H9 (cell line): ENCODE results near the gene ZNF773. TPM values are rescaled to one million over a fixed set of nuclear protein-coding genes. Genes with fewer than 3 reads are reported as not detected.

Experiments used
- DNase-seq: peaks from one replicate; pipeline ENCODE4 v3.0.0-alpha.2; 2017
- H2AFZ ChIP-seq: one replicate; pipeline ENCODE4 v1.6.1; 2013; ENCODE audit warnings: mild to moderate bottlenecking, low read length, control low read depth, moderate library complexity
- H2AK5ac ChIP-seq: 2 replicates; pipeline ENCODE4 v1.6.1; 2013; ENCODE audit warnings: low read length, control low read depth, mixed read lengths; ENCODE audit not compliant: insufficient read length
- H2BK120ac ChIP-seq: one replicate; pipeline ENCODE4 v1.6.1; 2013; ENCODE audit warnings: low read depth, mild to moderate bottlenecking, low read length, control low read depth, inconsistent platforms; ENCODE audit not compliant: poor library complexity, severe bottlenecking
- H2BK12ac ChIP-seq: 2 replicates; pipeline ENCODE4 v1.6.1; 2013; ENCODE audit warnings: low read length, control low read depth, mixed read lengths, low read depth; ENCODE audit not compliant: insufficient read length
- H2BK15ac ChIP-seq: 2 replicates; pipeline ENCODE4 v1.6.1; 2013; ENCODE audit warnings: low read depth, low read length, control low read depth
- H2BK20ac ChIP-seq: one replicate; pipeline ENCODE4 v1.6.1; 2013; ENCODE audit warnings: low read depth, mild to moderate bottlenecking, low read length, control low read depth, inconsistent platforms; ENCODE audit not compliant: poor library complexity, severe bottlenecking
- H2BK5ac ChIP-seq: 2 replicates; pipeline ENCODE4 v1.6.1; 2013; ENCODE audit warnings: low read length, control low read depth, mixed read lengths; ENCODE audit not compliant: insufficient read length
- H3K14ac ChIP-seq: 2 replicates; pipeline ENCODE4 v1.6.1; 2013; ENCODE audit warnings: low read length, control low read depth; ENCODE audit not compliant: insufficient read depth
- H3K18ac ChIP-seq: 2 replicates; pipeline ENCODE4 v1.6.1; 2013; ENCODE audit warnings: low read depth, mild to moderate bottlenecking, mixed read lengths, low read length, control low read depth; ENCODE audit not compliant: insufficient read length
- H3K23ac ChIP-seq: 2 replicates; pipeline ENCODE4 v1.6.1; 2013; ENCODE audit warnings: low read length, control low read depth, mixed read lengths, low read depth; ENCODE audit not compliant: insufficient read length
- H3K23me2 ChIP-seq: 2 replicates; pipeline ENCODE4 v1.6.1; 2013; ENCODE audit warnings: low read depth, mild to moderate bottlenecking, mixed read lengths, low read length, control low read depth; ENCODE audit not compliant: insufficient read length, poor library complexity, severe bottlenecking
- H3K27ac ChIP-seq: 2 replicates; pipeline ENCODE4 v1.5.1; 2013; ENCODE audit warnings: low read length, control low read depth, mixed read lengths, low read depth; ENCODE audit not compliant: insufficient read length
- H3K27me3 ChIP-seq: 2 replicates; pipeline ENCODE4 v1.6.1; 2013; ENCODE audit warnings: low read length, control low read depth, inconsistent platforms; ENCODE audit not compliant: insufficient read depth
- H3K4ac ChIP-seq: 2 replicates; pipeline ENCODE4 v1.6.1; 2013; ENCODE audit warnings: low read depth, mild to moderate bottlenecking, control low read depth, inconsistent platforms, low read length, moderate library complexity
- H3K4me1 ChIP-seq: 2 replicates; pipeline ENCODE4 v1.6.1; 2013; ENCODE audit warnings: low read length, control low read depth, inconsistent platforms; ENCODE audit not compliant: insufficient read depth
- H3K4me2 ChIP-seq: 2 replicates; pipeline ENCODE4 v1.6.1; 2013; ENCODE audit warnings: low read length, control low read depth, mixed read lengths; ENCODE audit not compliant: insufficient read length, insufficient read depth
- H3K56ac ChIP-seq: 2 replicates; pipeline ENCODE4 v1.6.1; 2013; ENCODE audit warnings: low read depth, mild to moderate bottlenecking, mixed read lengths, low read length, control low read depth; ENCODE audit not compliant: insufficient read length
- H3K79me1 ChIP-seq: 2 replicates; pipeline ENCODE4 v1.6.1; 2013; ENCODE audit warnings: low read depth, mild to moderate bottlenecking, moderate library complexity, low read length, control low read depth, inconsistent platforms; ENCODE audit not compliant: insufficient read depth, poor library complexity, severe bottlenecking
- H3K79me2 ChIP-seq: 2 replicates; pipeline ENCODE4 v1.6.1; 2013; ENCODE audit warnings: low read length, control low read depth, inconsistent platforms; ENCODE audit not compliant: insufficient read depth
- H3K9ac ChIP-seq: 2 replicates; pipeline ENCODE4 v1.6.1; 2013; ENCODE audit warnings: low read length, control low read depth, mixed read lengths; ENCODE audit not compliant: insufficient read length; ENCODE audit errors: extremely low read depth
- H3K9me3 ChIP-seq: one replicate; pipeline ENCODE4 v1.6.1; 2013; ENCODE audit warnings: low read depth, low read length, inconsistent platforms; ENCODE audit not compliant: control insufficient read depth
- H3T11ph ChIP-seq: one replicate; pipeline ENCODE4 v1.6.1; 2013; ENCODE audit warnings: mild to moderate bottlenecking, low read length, control low read depth, inconsistent platforms
- H4K20me1 ChIP-seq: one replicate; pipeline ENCODE4 v1.6.1; 2013; ENCODE audit not compliant: control insufficient read depth, insufficient read length, insufficient read depth
- H4K5ac ChIP-seq: 2 replicates; pipeline ENCODE4 v1.6.1; 2013; ENCODE audit warnings: low read depth, mild to moderate bottlenecking, mixed read lengths, low read length, control low read depth; ENCODE audit not compliant: insufficient read length
- H4K8ac ChIP-seq: replicated peaks from 2 replicates; pipeline ENCODE4 v1.6.1; 2013; ENCODE audit warnings: low read length, control low read depth, mixed read lengths, low read depth; ENCODE audit not compliant: insufficient read length
- H4K91ac ChIP-seq: 2 replicates; pipeline ENCODE4 v1.6.1; 2013; ENCODE audit warnings: low read depth, mild to moderate bottlenecking, moderate library complexity, mixed read lengths, low read length, control low read depth; ENCODE audit not compliant: insufficient read length
- H3K27ac Mint-ChIP-seq, 3 experiments: 2 replicates in 2 of 3; 3 replicates in 1 of 3; pipeline ENCODE4 v1.8.0; 2020 to 2021; ENCODE audit warnings: mixed read lengths in 3 of 3, mild to moderate bottlenecking in 1 of 3, moderate library complexity in 1 of 3
- H3K27me3 Mint-ChIP-seq: 2 replicates; pipeline ENCODE4 v1.8.0; 2021; ENCODE audit warnings: low read depth, mild to moderate bottlenecking, moderate library complexity, mixed read lengths
- H3K36me3 Mint-ChIP-seq, 3 experiments: 2 replicates in 2 of 3; 3 replicates in 1 of 3; pipeline ENCODE4 v1.8.0; 2020 to 2021; ENCODE audit warnings: low read depth in 3 of 3, mixed read lengths in 3 of 3; ENCODE audit not compliant: insufficient read depth in 1 of 3
- H3K4me1 Mint-ChIP-seq, 2 experiments: 2 replicates each; pipeline ENCODE4 v1.8.0; 2020; ENCODE audit warnings: mixed read lengths in 2 of 2
- H3K4me3 Mint-ChIP-seq, 2 experiments: 2 replicates in 1 of 2; 3 replicates in 1 of 2; pipeline ENCODE4 v1.8.0; 2020 to 2021; ENCODE audit warnings: mild to moderate bottlenecking in 2 of 2, mixed read lengths in 2 of 2, moderate library complexity in 1 of 2
- H3K9me3 Mint-ChIP-seq, 2 experiments: 2 replicates in 1 of 2; 3 replicates in 1 of 2; pipeline ENCODE4 v1.8.0; 2020; ENCODE audit warnings: mild to moderate bottlenecking in 2 of 2, mixed read lengths in 2 of 2, moderate library complexity in 1 of 2
- whole genome bisulfite sequencing: extraction: QIAGEN DNeasy Blood & Tissue Kit; methylation state at CpG from one replicate; pipeline ENCODE4 v1.1.7; 2013; ENCODE audit warnings: missing lambda C conversion rate, low lambda C conversion rate, mixed read lengths; ENCODE audit not compliant: insufficient read length; ENCODE audit errors: extremely low coverage; 5-methylcytosine and 5-hydroxymethylcytosine counted together
- total RNA-seq: library from RNA; stranded (reverse); gene quantifications from 2 replicates; pipeline ENCODE4 v1.2.1, GENCODE V29; 2021
- TF ChIP-seq, protein P1 (sequence below): fragments of 200-600 bp; sonication (generic); conservative IDR thresholded peaks from 3 replicates; pipeline ENCODE4 v1.8.0; 2021; ENCODE audit warnings: antibody characterized with exemption, mild to moderate bottlenecking

ZNF773 gene
- total RNA-seq, 1 experiment from 2014 or later, result 8.2 TPM

DNA sequence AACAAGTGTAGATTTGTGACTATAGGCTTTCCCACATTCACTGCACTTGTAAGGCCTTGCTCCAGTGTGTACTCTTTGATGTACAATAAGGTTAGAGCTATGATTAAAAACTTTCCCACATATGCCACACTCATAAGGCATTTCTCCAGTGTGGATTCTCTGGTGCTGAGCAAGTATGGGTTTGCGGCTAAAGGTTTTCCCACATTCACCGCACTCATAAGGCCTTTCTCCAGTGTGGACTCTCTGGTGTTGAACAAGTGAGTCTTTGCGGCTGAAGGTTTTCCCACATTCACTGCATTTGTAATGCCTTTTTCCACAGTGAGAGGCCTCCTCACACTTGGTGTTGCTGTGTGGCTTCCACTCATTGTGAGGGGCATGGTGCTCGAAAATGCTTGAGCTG lies 26.1 kb upstream of the ZNF773 start:
- TF ChIP-seq, protein P1, sequence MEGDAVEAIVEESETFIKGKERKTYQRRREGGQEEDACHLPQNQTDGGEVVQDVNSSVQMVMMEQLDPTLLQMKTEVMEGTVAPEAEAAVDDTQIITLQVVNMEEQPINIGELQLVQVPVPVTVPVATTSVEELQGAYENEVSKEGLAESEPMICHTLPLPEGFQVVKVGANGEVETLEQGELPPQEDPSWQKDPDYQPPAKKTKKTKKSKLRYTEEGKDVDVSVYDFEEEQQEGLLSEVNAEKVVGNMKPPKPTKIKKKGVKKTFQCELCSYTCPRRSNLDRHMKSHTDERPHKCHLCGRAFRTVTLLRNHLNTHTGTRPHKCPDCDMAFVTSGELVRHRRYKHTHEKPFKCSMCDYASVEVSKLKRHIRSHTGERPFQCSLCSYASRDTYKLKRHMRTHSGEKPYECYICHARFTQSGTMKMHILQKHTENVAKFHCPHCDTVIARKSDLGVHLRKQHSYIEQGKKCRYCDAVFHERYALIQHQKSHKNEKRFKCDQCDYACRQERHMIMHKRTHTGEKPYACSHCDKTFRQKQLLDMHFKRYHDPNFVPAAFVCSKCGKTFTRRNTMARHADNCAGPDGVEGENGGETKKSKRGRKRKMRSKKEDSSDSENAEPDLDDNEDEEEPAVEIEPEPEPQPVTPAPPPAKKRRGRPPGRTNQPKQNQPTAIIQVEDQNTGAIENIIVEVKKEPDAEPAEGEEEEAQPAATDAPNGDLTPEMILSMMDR, result no peak
- H3K4me2 ChIP-seq, result no peak overlapping the region
- no peak overlapping the region for H4K8ac ChIP-seq
- Mint-ChIP-seq H3K27ac (no peak overlapping the region), H3K9me3 (peaks cover 95 to 96% of the 10 kb centered on the region in 2 experiments), H3K36me3 (peaks cover 79 to 87% (median 83%) of the 10 kb centered on the region in 3 experiments), H3K27me3 (peaks cover 9% of the 10 kb centered on the region), H3K4me3 (no peak overlapping the region), H3K4me1 (peaks cover 0 to 7% of the 10 kb centered on the region in 2 experiments; a peak in 3 of 4 replicates)
- H4K91ac ChIP-seq, result no peak overlapping the region
- no peak overlapping the region for H3K23ac ChIP-seq
- H2BK20ac ChIP-seq, result no peak overlapping the region
- peaks cover 52% of the 10 kb centered on the region for H3K9me3 ChIP-seq
- no peak overlapping the region for H3K56ac ChIP-seq
- no peak overlapping the region for H3K9ac ChIP-seq
- H4K5ac ChIP-seq, result no peak overlapping the region
- H3K4ac ChIP-seq, result no peak overlapping the region
- no peak overlapping the region for H3K18ac ChIP-seq
- H3T11ph ChIP-seq, result no peak overlapping the region
- no peaks in the 10 kb centered on the region for H3K27me3 ChIP-seq
- no CpG with 5 or more reads among the region's 4 CpGs for WGBS
- no peak overlapping the region for H2AFZ ChIP-seq
- no peak overlapping the region for H3K27ac ChIP-seq
- no peaks in the 10 kb centered on the region for H3K4me1 ChIP-seq
- H2BK120ac ChIP-seq, result no peak overlapping the region
- H4K20me1 ChIP-seq, result no peaks in the 10 kb centered on the region
- no peak overlapping the region for H3K14ac ChIP-seq
- no peak overlapping the region for H2AK5ac ChIP-seq
- no peak overlapping the region for H2BK12ac ChIP-seq
- peaks cover 5% of the 10 kb centered on the region for H3K23me2 ChIP-seq
- no peaks in the 10 kb centered on the region for H3K79me2 ChIP-seq
- DNase-seq, result no peak
- H3K79me1 ChIP-seq, result no peaks in the 10 kb centered on the region
- H2BK15ac ChIP-seq, result no peak overlapping the region
- H2BK5ac ChIP-seq, result no peak overlapping the region
